RWPE2 (cell line): Measurements from ENCODE around the gene TMEM187.

ENCODE experiments used
- ATAC-seq: fragments of 200-7000 bp; cut with Tn5 transposase; 3 replicates; pipeline ENCODE4 v1.9.1; 2021; ENCODE audit warnings: low read depth
- DNase-seq: peaks from one replicate; pipeline ENCODE4 v3.0.0-alpha.2; 2020; ENCODE audit warnings: low spot score
- H3K27ac ChIP-seq: fragments of 450-650 bp; 2 replicates; pipeline ENCODE4 v1.5.1; 2017; ENCODE audit warnings: mild to moderate bottlenecking; ENCODE audit not compliant: poor library complexity, severe bottlenecking
- H3K27me3 ChIP-seq: fragments of 250-450 bp; sonication (Bioruptor Pico); 2 replicates; pipeline ENCODE4 v1.5.1; 2021; ENCODE audit warnings: mild to moderate bottlenecking, moderate library complexity; ENCODE audit not compliant: insufficient read depth, poor library complexity, severe bottlenecking
- H3K36me3 ChIP-seq: fragments of 250-450 bp; sonication (Bioruptor Pico); 2 replicates; pipeline ENCODE4 v1.5.1; 2020; ENCODE audit warnings: low read depth, mild to moderate bottlenecking, moderate library complexity
- H3K4me1 ChIP-seq: fragments of 250-450 bp; sonication (Bioruptor Pico); 2 replicates; pipeline ENCODE4 v1.5.1; 2021; ENCODE audit warnings: mild to moderate bottlenecking, moderate library complexity; ENCODE audit not compliant: insufficient read depth, poor library complexity, severe bottlenecking
- H3K4me3 ChIP-seq: fragments of 250-450 bp; sonication (Bioruptor Pico); 2 replicates; pipeline ENCODE4 v1.5.1; 2021; ENCODE audit warnings: mild to moderate bottlenecking, moderate library complexity; ENCODE audit not compliant: severe bottlenecking
- H3K9me3 ChIP-seq: fragments of 250-450 bp; sonication (Bioruptor Pico); 2 replicates; pipeline ENCODE4 v1.5.1; 2021; ENCODE audit warnings: mild to moderate bottlenecking, moderate library complexity; ENCODE audit not compliant: severe bottlenecking
- CTCF ChIP-seq: fragments of 450-650 bp; IDR thresholded peaks from one replicate; pipeline ENCODE4 v1.5.1; 2017; ENCODE audit warnings: mild to moderate bottlenecking, moderate library complexity; ENCODE audit not compliant: poor library complexity, severe bottlenecking

The TMEM187 gene

GRCh38 chrX:154019061-154019621, 46.6 kb downstream of the TMEM187 start:
- Histone ChIP-seq H3K4me3 (peak overlapping the region; percentile 79), H3K27me3 (no peaks in the 10 kb centered on the region), H3K9me3 (no peaks in the 10 kb centered on the region), H3K27ac (peak overlapping the region; percentile 79), H3K4me1 (no peaks in the 10 kb centered on the region), H3K36me3 (peaks cover 27% of the 10 kb centered on the region)
- DNase-seq (no peak), ATAC-seq (peak; percentile 6; the same call in 1 of the 3 replicates)
- no peak for TF ChIP-seq CTCF

GRCh38 chrX:154019633-154020528, 47.3 kb downstream of the TMEM187 start, which contains the start of gene IRAK1:
TSS of gene IRAK1 (minus strand) at chrX:154019902. CDS start at chrX:154019812, 90 bp downstream.
- Histone ChIP-seq H3K27me3 (no peaks in the 10 kb centered on the region), H3K36me3 (peaks cover 26% of the 10 kb centered on the region), H3K4me3 (peak within 1 kb of the TSS; percentile 79), H3K9me3 (no peaks in the 10 kb centered on the region), H3K27ac (peak within 1 kb of the TSS; percentile 79), H3K4me1 (no peaks in the 10 kb centered on the region)
- peak; percentile 11 for TF ChIP-seq CTCF
- ATAC-seq (peak; percentile 69), DNase-seq (no peak)

- H3K27ac ChIP-seq: peak overlapping the region; percentile 79
- H3K4me3 ChIP-seq: peak overlapping the region; percentile 79
- TF ChIP-seq CTCF: no peak
- no peaks in the 10 kb centered on the region for H3K9me3 ChIP-seq
- DNase-seq: no peak
- H3K4me1 ChIP-seq: no peaks in the 10 kb centered on the region
- no peak for ATAC-seq
- H3K36me3 ChIP-seq: peaks cover 21% of the 10 kb centered on the region
- H3K27me3 ChIP-seq: no peaks in the 10 kb centered on the region
These were observed 48.1 kb downstream of the TMEM187 start for GRCh38 chrX:154020536-154021115.

GRCh38 chrX:154021131-154021611, 48.6 kb downstream of the TMEM187 start:
- H3K4me1 ChIP-seq: no peaks in the 10 kb centered on the region
- DNase-seq (no peak), ATAC-seq (no peak; the same call in 2 of the 3 replicates)
- H3K27ac ChIP-seq: peak overlapping the region; percentile 79
- peaks cover 18% of the 10 kb centered on the region for H3K36me3 ChIP-seq
- no peak overlapping the region for H3K4me3 ChIP-seq
- no peaks in the 10 kb centered on the region for H3K27me3 ChIP-seq
- no peak for TF ChIP-seq CTCF
- no peaks in the 10 kb centered on the region for H3K9me3 ChIP-seq
